Hepatocyte (in vitro differentiated cells): ENCODE results near the gene SKAP2.

Source experiments
- CTCF ChIP-seq: fragments of 200-600 bp; sonication (generic); IDR thresholded peaks from 2 replicates; pipeline ENCODE4 v1.5.1; 2016; ENCODE audit warnings: antibody characterized with exemption, mild to moderate bottlenecking; ENCODE audit not compliant: poor library complexity
- EZH2 ChIP-seq: fragments of 200-600 bp; sonication (generic); IDR thresholded peaks from 2 replicates; pipeline ENCODE4 v1.6.1; 2016; ENCODE audit warnings: antibody characterized with exemption, mild to moderate bottlenecking, borderline replicate concordance
- EZH2phosphoT487 ChIP-seq: fragments of 200-600 bp; sonication (generic); IDR thresholded peaks from one replicate; pipeline ENCODE4 v1.6.1; 2018; ENCODE audit warnings: antibody characterized with exemption, mild to moderate bottlenecking, low read depth, moderate library complexity; ENCODE audit not compliant: unreplicated experiment, severe bottlenecking

- no peak for TF ChIP-seq CTCF
- TF ChIP-seq EZH2phosphoT487 = no peak
- no peak for TF ChIP-seq EZH2
Measured at GRCh38 chr7:26646336-26647048, 217.9 kb downstream of the SKAP2 start.
